Neural progenitor cell (in vitro differentiated cells): ENCODE results near the gene FBXO17. TPM values are rescaled to one million over a fixed set of nuclear protein-coding genes. Genes with fewer than 3 reads are reported as not detected.
"Not testable (repeated sequence)": the region's sequence is repeated elsewhere in the genome, so short reads cannot be mapped to it uniquely, and the experiment has no call there.

Experiments
- DNase-seq: peaks from one replicate; pipeline ENCODE4 v3.0.0-alpha.2; 2016; ENCODE audit warnings: low spot score
- H2AFZ ChIP-seq: fragments of 200-600 bp; sonication (generic); replicated peaks from 2 replicates; pipeline ENCODE4 v1.6.1; 2016; ENCODE audit warnings: antibody characterized with exemption
- H3F3A ChIP-seq: fragments of 200-600 bp; sonication (generic); 2 replicates; pipeline ENCODE4 v1.6.1; 2016; ENCODE audit warnings: antibody characterized with exemption, low read depth
- H3K27ac ChIP-seq: fragments of 200-600 bp; sonication (generic); 2 replicates; pipeline ENCODE4 v1.5.1; 2016; ENCODE audit warnings: mild to moderate bottlenecking
- H3K27me3 ChIP-seq: fragments of 200-600 bp; sonication (generic); 2 replicates; pipeline ENCODE4 v1.6.1; 2016; ENCODE audit warnings: mild to moderate bottlenecking, moderate library complexity
- H3K36me3 ChIP-seq: fragments of 200-600 bp; sonication (generic); 2 replicates; pipeline ENCODE4 v1.5.1; 2016
- H3K4me1 ChIP-seq: fragments of 200-600 bp; sonication (generic); 2 replicates; pipeline ENCODE4 v1.6.1; 2016; ENCODE audit warnings: mixed run types
- H3K4me2 ChIP-seq: fragments of 200-600 bp; sonication (generic); 2 replicates; pipeline ENCODE4 v1.6.1; 2016
- H3K4me3 ChIP-seq: fragments of 200-600 bp; sonication (generic); 2 replicates; pipeline ENCODE4 v1.5.1; 2016
- H3K79me2 ChIP-seq: fragments of 200-600 bp; sonication (generic); 2 replicates; pipeline ENCODE4 v1.6.1; 2016; ENCODE audit warnings: low read depth
- H3K9ac ChIP-seq: fragments of 200-600 bp; sonication (generic); 2 replicates; pipeline ENCODE4 v1.6.1; 2016
- H3K9me3 ChIP-seq: fragments of 200-600 bp; sonication (generic); 2 replicates; pipeline ENCODE4 v1.5.1; 2016; ENCODE audit warnings: low read depth
- H4K20me1 ChIP-seq: fragments of 200-600 bp; sonication (generic); 2 replicates; pipeline ENCODE4 v1.6.1; 2016; ENCODE audit warnings: low read depth
- H3K27ac Mint-ChIP-seq: 3 replicates; pipeline ENCODE4 v1.8.0; 2021; ENCODE audit warnings: mixed read lengths
- H3K27me3 Mint-ChIP-seq: 2 replicates; pipeline ENCODE4 v1.8.0; 2022; ENCODE audit warnings: low read depth, mild to moderate bottlenecking, inconsistent platforms, moderate library complexity, mixed read lengths; ENCODE audit not compliant: insufficient read depth
- H3K36me3 Mint-ChIP-seq: 3 replicates; pipeline ENCODE4 v1.8.0; 2021; ENCODE audit warnings: mixed read lengths
- H3K4me1 Mint-ChIP-seq: 3 replicates; pipeline ENCODE4 v1.8.0; 2021; ENCODE audit warnings: mixed read lengths
- H3K4me3 Mint-ChIP-seq: 3 replicates; pipeline ENCODE4 v1.8.0; 2021; ENCODE audit warnings: mild to moderate bottlenecking, moderate library complexity, mixed read lengths
- H3K9me3 Mint-ChIP-seq: 3 replicates; pipeline ENCODE4 v1.8.0; 2020; ENCODE audit warnings: mixed read lengths
- EZH2 ChIP-seq: fragments of 200-600 bp; sonication (generic); IDR thresholded peaks from 2 replicates; pipeline ENCODE4 v1.6.1; 2017; ENCODE audit warnings: antibody characterized with exemption, mild to moderate bottlenecking, moderate library complexity
- EZH2phosphoT487 ChIP-seq: fragments of 200-600 bp; sonication (generic); IDR thresholded peaks from 2 replicates; pipeline ENCODE4 v1.6.1; 2017; ENCODE audit warnings: antibody characterized with exemption
- total RNA-seq: library from RNA; depleted of rRNA; stranded (reverse); fragments of >200 nt; gene quantifications from 2 replicates; pipeline ENCODE4 v1.2.3, GENCODE V29; 2015; ENCODE audit warnings: low replicate concordance
- TF ChIP-seq, protein P1 (sequence below): fragments of 200-600 bp; sonication (generic); IDR thresholded peaks from 2 replicates; pipeline ENCODE4 v1.5.1; 2017; ENCODE audit warnings: antibody characterized with exemption, mild to moderate bottlenecking

Gene FBXO17
- total RNA-seq, 1 donor from 2014 or later = 8.3 TPM

DNA sequence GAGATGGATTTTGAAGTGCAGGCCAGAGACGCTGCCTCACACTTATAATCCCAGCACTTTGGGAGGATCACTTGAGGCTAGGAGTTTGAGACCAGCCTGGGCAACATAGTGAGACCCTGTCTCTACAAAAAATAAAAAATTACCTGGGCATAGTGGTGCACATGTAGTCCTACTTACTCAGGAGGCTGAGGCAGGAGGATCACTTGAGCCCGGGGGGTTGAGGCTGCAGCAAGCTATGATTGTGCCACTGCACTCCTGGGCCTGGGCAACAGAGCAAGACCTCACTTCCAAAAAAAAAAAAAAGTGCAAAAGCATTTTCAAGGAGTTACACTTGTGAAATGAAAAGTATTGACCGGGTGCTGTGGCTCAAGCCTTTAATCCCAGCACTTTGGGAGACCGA lies 27.6 kb upstream of the FBXO17 start:
- Histone ChIP-seq H3K4me3 (no peak overlapping the region), H3K79me2 (no peaks in the 10 kb centered on the region), H3K27me3 (no peaks in the 10 kb centered on the region), H3K27ac (no peak overlapping the region), H3K9ac (no peak overlapping the region), H3K9me3 (no peaks in the 10 kb centered on the region), H2AFZ (no peak overlapping the region), H3F3A (no peaks in the 10 kb centered on the region), H3K36me3 (no peaks in the 10 kb centered on the region), H3K4me2 (no peak overlapping the region), H4K20me1 (no peaks in the 10 kb centered on the region), H3K4me1 (no peaks in the 10 kb centered on the region)
- TF ChIP-seq, protein P1, sequence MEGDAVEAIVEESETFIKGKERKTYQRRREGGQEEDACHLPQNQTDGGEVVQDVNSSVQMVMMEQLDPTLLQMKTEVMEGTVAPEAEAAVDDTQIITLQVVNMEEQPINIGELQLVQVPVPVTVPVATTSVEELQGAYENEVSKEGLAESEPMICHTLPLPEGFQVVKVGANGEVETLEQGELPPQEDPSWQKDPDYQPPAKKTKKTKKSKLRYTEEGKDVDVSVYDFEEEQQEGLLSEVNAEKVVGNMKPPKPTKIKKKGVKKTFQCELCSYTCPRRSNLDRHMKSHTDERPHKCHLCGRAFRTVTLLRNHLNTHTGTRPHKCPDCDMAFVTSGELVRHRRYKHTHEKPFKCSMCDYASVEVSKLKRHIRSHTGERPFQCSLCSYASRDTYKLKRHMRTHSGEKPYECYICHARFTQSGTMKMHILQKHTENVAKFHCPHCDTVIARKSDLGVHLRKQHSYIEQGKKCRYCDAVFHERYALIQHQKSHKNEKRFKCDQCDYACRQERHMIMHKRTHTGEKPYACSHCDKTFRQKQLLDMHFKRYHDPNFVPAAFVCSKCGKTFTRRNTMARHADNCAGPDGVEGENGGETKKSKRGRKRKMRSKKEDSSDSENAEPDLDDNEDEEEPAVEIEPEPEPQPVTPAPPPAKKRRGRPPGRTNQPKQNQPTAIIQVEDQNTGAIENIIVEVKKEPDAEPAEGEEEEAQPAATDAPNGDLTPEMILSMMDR = no peak
- TF ChIP-seq EZH2phosphoT487 = no peak
- no peaks in the 10 kb centered on the region for H3K36me3 Mint-ChIP-seq
- no peak overlapping the region for H3K4me3 Mint-ChIP-seq
- no peaks in the 10 kb centered on the region for H3K9me3 Mint-ChIP-seq
- H3K4me1 Mint-ChIP-seq = peaks cover 8% of the 10 kb centered on the region
- DNase-seq = no peak
- no peaks in the 10 kb centered on the region for H3K27me3 Mint-ChIP-seq
- H3K27ac Mint-ChIP-seq = no peak overlapping the region

DNA sequence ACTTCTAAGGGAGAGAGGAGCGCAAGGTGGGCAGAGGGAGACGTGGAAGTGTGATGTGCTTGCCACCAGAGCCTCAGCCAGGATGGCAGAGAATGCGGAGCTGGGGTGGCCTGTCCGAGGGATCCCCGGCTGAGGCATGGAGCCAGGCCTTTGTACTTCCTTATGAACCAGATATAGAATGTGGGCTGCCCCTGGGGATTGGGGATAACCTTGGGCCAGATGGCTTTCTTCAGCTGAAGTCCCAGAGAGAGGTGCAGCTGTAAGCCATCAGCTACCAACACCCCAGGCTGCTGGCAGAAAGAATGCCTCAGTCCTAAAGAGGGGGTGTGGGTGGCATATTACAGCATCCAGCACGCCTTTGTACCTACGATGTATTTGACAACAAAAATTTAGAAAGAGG lies 25.5 kb upstream of the FBXO17 start:
- Histone ChIP-seq H3K9ac (no peak overlapping the region), H3K9me3 (no peaks in the 10 kb centered on the region), H3F3A (no peaks in the 10 kb centered on the region), H4K20me1 (no peaks in the 10 kb centered on the region), H3K79me2 (no peaks in the 10 kb centered on the region), H3K36me3 (no peaks in the 10 kb centered on the region), H3K27ac (no peak overlapping the region), H3K4me2 (no peak overlapping the region), H3K4me1 (no peaks in the 10 kb centered on the region), H2AFZ (no peak overlapping the region), H3K27me3 (no peaks in the 10 kb centered on the region), H3K4me3 (no peak overlapping the region)
- TF ChIP-seq EZH2phosphoT487 = no peak
- H3K36me3 Mint-ChIP-seq = no peaks in the 10 kb centered on the region
- H3K27ac Mint-ChIP-seq = no peak overlapping the region
- DNase-seq = no peak
- peaks cover 3% of the 10 kb centered on the region for H3K27me3 Mint-ChIP-seq
- no peaks in the 10 kb centered on the region for H3K9me3 Mint-ChIP-seq
- peaks cover 7% of the 10 kb centered on the region for H3K4me1 Mint-ChIP-seq
- no peak overlapping the region for H3K4me3 Mint-ChIP-seq

DNA sequence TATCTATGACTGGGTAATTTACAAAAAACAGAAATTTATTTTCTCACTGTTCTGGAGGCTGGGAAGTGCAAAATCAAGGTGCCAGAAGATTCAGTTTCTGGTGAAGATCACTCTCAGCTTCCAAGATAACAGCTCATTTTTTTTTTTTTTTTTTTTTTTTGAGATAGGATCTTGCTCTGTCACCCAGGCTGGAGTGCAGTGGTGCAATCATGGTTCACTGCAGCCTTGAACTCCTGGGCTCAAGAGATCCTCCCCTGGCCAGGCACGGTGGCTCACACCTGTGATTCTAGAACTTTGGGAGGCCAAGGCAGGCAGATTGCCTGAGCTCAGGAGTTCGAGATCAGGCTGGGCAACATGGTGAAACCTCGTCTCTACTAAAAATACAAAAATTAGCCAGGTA lies 22.0 kb upstream of the FBXO17 start:
- H3K27ac ChIP-seq, H3F3A ChIP-seq, H3K27me3 ChIP-seq, H3K4me1 ChIP-seq, H3K4me3 ChIP-seq, H3K36me3 Mint-ChIP-seq, H3K4me3 Mint-ChIP-seq, H3K27me3 Mint-ChIP-seq, H2AFZ ChIP-seq, H4K20me1 ChIP-seq, H3K27ac Mint-ChIP-seq, H3K9me3 Mint-ChIP-seq, H3K9me3 ChIP-seq, H3K9ac ChIP-seq, H3K4me1 Mint-ChIP-seq, H3K79me2 ChIP-seq, H3K4me2 ChIP-seq, DNase-seq, H3K36me3 ChIP-seq: not testable (repeated sequence)

DNA sequence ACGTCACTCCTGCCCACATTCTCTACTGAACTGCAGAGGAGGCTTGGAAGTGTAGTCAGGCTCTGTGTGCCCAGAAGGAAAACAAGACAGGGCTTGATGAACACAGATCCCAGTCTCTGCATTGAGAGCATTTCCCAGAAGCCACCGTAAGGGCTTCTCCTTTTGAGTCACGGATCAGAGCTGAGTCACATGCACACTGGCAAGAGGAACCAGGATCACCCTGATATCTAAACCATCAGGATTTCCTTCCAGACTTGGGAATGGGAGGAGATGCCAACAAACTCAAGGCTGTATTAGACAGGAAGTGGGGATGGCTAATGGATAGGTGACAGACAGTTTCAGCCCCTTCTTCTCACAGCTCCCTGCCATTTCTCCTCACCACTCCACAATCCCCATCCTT lies 17.7 kb upstream of the FBXO17 start:
- Mint-ChIP-seq H3K27ac (no peak overlapping the region), H3K4me3 (no peak overlapping the region), H3K4me1 (peaks cover 16% of the 10 kb centered on the region), H3K36me3 (no peaks in the 10 kb centered on the region), H3K9me3 (no peaks in the 10 kb centered on the region), H3K27me3 (peaks cover 10% of the 10 kb centered on the region)
- H3F3A ChIP-seq = peaks cover 16% of the 10 kb centered on the region
- no peak overlapping the region for H3K9ac ChIP-seq
- no peak for TF ChIP-seq EZH2
- TF ChIP-seq, protein P1 = no peak
- DNase-seq = no peak
- H3K9me3 ChIP-seq = no peaks in the 10 kb centered on the region
- no peaks in the 10 kb centered on the region for H3K79me2 ChIP-seq
- H4K20me1 ChIP-seq = no peaks in the 10 kb centered on the region
- no peak overlapping the region for H2AFZ ChIP-seq
- H3K4me2 ChIP-seq = no peak overlapping the region
- H3K27me3 ChIP-seq = no peaks in the 10 kb centered on the region
- peaks cover 3% of the 10 kb centered on the region for H3K4me1 ChIP-seq
- no peak overlapping the region for H3K4me3 ChIP-seq
- no peak overlapping the region for H3K27ac ChIP-seq
- H3K36me3 ChIP-seq = no peaks in the 10 kb centered on the region
